HG02610 (cell line): ENCODE data around the gene SMTNL1.
"Not testable (repeated sequence)": the region's sequence is repeated elsewhere in the genome, so short reads cannot be mapped to it uniquely, and the experiment has no call there.

Source experiments
- ATAC-seq: cut with Tn5 transposase; IDR thresholded peaks from one replicate; pipeline ENCODE4 v1.9.1; 2021; ENCODE audit warnings: mild to moderate bottlenecking, moderate library complexity; ENCODE audit not compliant: unreplicated experiment

Gene SMTNL1

GRCh38 chr11:57508341-57509170, 28.8 kb upstream of the SMTNL1 start:
- no peak for ATAC-seq

GRCh38 chr11:57511741-57512430, 25.5 kb upstream of the SMTNL1 start:
- ATAC-seq = no peak

- no peak for ATAC-seq
Observed at GRCh38 chr11:57512646-57513451, 24.5 kb upstream of the SMTNL1 start.

- ATAC-seq = no peak
Observed at GRCh38 chr11:57513452-57513795, 24.0 kb upstream of the SMTNL1 start.

GRCh38 chr11:57513911-57514537, 23.4 kb upstream of the SMTNL1 start:
- ATAC-seq = peak; percentile 18

GRCh38 chr11:57514538-57515331, 22.7 kb upstream of the SMTNL1 start:
- ATAC-seq = peak; percentile 38

- ATAC-seq = peak; percentile 24
Observed at GRCh38 chr11:57515332-57516060, 21.9 kb upstream of the SMTNL1 start, which contains the start of gene SLC43A1. SLC43A1 (minus strand) TSS chr11:57515702; CDS start chr11:57514111, 1,591 bp downstream.

- ATAC-seq = no peak
Observed at GRCh38 chr11:57516061-57516443, 21.3 kb upstream of the SMTNL1 start.

- no peak for ATAC-seq
Observed at GRCh38 chr11:57521116-57521515, 16.3 kb upstream of the SMTNL1 start.

GRCh38 chr11:57523419-57523818, 14.0 kb upstream of the SMTNL1 start:
- ATAC-seq = no peak

GRCh38 chr11:57527056-57527631, 10.3 kb upstream of the SMTNL1 start:
- ATAC-seq = no peak

GRCh38 chr11:57529012-57529411, 8.4 kb upstream of the SMTNL1 start:
- no peak for ATAC-seq

- ATAC-seq = no peak
Observed at GRCh38 chr11:57530215-57530595, 7.2 kb upstream of the SMTNL1 start.

- peak; percentile 98 for ATAC-seq
Observed at GRCh38 chr11:57530596-57531507, 6.5 kb upstream of the SMTNL1 start, which contains the start of gene TIMM10. TIMM10 (minus strand) TSS chr11:57530754; CDS start chr11:57530189, 565 bp downstream.

GRCh38 chr11:57534449-57534848, 2.9 kb upstream of the SMTNL1 start:
- not testable (repeated sequence) for ATAC-seq

GRCh38 chr11:57539342-57539741, 1.9 kb downstream of the SMTNL1 start:
- ATAC-seq = no peak

GRCh38 chr11:57541169-57541568, 3.8 kb downstream of the SMTNL1 start:
- no peak for ATAC-seq

GRCh38 chr11:57542582-57542981, 5.2 kb downstream of the SMTNL1 start:
- no peak for ATAC-seq
